HG02678 (cell line): Measurements from ENCODE around the gene SERPINC1.
A peak's percentile ranks its signal among the peaks of the same experiment; 100 is the strongest.
"Not testable (repeated sequence)": the region's sequence is repeated elsewhere in the genome, so short reads cannot be mapped to it uniquely, and the experiment has no call there.

Source experiments
- ATAC-seq: cut with Tn5 transposase; IDR thresholded peaks from one replicate; pipeline ENCODE4 v1.9.1; 2021; ENCODE audit warnings: mild to moderate bottlenecking, moderate library complexity; ENCODE audit not compliant: unreplicated experiment

SERPINC1 gene

DNA sequence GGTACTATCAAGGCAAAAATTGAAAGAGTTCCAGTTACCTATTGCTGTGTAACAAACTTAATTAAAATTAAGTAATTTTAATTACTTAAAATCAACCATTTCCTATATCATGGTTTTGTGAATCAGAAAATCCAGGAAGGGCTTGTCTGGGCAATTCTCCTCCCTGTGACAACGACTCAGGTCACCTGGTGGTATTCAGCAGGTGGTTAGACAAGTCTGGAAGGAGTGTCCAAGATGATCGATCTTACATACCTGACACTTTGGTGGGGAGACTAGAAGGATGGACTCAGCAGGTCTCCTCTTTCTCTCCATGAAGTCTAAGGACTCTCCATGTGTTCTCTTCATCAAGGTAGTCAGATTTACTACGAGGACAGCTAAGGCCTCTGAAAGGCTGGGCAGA is 22.9 kb downstream of the SERPINC1 start:
- ATAC-seq, result no peak

DNA sequence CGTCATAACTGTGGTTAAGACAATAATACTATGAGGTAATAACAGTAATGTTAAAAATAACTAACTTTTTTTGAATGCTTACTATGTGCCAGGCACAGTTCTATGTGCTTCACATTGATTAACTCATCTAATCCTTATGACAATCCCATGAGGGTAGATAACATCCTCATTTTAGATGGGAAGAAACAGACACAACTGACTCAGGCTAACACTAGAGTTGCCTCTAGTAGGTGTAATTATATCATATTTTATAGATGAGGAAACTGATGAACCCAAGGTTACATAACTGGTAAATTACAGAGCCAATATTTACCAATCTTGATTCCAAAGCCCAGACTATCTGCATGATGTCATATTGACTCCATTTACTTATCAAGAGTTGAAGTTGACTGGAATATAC is 23.5 kb downstream of the SERPINC1 start:
- ATAC-seq, result no peak

DNA sequence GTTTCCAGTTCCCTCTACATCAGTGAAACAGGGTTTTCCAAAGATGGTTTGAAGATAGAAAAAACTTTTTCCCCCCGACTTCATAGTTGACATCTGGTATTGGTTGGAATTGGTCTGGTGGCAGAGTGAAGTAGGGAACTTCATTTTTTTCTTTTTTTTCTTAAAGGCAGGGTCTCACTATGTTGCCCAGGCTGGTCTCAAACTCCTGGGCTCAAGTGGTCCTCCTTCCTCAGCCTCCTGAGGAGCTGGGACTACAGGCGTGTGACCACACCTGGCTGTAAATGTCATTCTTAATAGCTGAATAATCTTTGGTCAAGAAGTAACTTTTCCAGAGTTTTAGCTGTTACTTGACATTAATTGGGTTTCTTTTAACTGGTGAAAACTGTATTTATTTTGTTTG is 27.2 kb downstream of the SERPINC1 start:
- ATAC-seq, result no peak

DNA sequence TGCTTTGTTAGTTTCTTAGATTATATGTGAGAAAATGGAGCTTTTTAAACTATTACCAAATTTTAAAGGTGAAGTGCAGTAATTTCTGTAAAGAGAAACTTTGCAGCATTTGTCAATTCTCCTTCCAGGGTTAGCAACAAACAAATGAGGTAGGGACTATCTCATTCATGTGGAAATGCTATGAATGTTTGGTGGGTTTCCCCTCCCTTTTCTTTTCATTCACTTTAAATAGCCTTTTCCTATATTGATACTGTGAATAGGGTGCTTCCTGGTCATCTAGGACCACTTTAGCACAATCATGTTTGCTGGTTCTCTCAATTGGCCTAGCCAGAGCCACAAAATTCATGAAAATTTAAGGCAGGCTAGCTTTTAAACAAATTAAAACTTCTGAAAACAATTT is 28.4 kb downstream of the SERPINC1 start:
- ATAC-seq, result no peak

DNA sequence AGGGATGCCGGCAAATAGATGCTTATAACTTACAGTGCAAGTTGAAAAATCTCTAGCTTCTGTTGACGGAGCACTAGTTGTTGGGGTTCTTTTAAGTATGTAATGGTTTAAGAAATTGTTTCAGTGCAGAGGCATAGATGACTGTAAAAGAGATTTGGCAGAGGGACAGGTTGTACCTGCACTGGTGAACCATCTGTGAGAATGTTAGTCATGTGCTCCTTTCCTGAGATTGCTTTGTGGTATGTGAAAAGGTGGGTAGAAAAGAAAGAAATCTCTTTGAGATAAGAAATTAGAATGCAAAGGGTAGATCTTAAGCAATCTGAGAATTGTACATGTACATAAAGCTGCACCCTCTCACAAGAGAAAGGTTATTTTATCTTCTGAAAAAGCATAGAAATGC is 29.5 kb downstream of the SERPINC1 start:
- no peak for ATAC-seq

DNA sequence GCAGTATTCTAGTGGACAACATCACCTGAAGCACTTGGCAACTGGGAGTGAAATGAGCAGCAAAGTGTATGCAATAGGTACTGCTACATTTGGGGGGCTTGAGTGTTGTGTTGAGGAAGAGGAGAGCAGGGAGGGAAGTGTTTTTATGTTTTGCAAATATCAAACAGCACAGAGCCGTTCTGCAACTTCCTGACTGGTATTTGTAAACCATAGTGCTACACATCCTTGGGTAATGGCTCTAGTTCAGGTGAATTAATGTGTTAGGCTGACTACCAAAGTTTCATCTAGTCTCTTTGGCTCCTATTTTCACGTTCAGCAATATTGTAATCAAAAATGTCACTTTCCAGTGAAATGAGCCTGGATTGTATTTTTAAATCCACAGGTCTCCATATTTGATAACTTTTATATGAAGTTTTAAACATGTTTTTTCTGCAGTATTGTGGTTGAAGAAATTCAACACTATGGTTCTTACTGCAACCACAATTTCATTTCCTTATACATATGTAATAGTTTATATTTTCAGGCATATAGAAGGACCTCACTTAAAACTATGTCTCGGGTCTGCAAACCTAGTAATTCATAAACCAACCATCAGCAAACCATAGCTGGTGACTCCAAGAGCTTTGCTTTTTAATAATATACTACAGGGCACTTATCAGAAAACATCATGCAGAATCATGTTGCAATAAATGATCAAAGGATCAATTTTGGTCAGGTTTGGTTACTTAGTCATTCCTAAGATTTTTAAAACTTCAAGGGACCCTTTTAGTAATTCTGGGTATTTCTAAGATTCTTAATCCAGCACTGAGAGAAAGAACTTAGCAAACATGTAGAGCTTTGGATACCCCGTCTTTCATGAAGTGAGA is 30.1 kb downstream of the SERPINC1 start:
- no peak for ATAC-seq

DNA sequence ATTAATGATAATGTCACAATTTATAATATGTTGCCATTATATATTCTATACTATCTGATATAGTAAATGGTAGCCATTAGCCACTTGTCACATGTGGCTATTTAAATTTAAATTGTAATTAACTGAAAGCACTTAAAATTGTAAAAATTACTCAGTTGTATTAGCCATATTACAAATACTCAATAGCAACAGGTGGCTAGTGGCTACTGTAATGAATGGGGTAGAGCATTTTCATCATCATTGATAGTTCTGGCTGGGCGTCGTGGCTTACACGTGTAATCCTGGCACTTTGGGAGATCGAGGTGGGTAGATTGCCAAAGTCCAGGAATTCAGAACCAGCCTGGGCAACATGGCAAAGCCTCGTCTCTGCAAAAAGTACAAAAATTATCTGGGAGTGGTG is 32.4 kb downstream of the SERPINC1 start:
- ATAC-seq, result no peak

DNA sequence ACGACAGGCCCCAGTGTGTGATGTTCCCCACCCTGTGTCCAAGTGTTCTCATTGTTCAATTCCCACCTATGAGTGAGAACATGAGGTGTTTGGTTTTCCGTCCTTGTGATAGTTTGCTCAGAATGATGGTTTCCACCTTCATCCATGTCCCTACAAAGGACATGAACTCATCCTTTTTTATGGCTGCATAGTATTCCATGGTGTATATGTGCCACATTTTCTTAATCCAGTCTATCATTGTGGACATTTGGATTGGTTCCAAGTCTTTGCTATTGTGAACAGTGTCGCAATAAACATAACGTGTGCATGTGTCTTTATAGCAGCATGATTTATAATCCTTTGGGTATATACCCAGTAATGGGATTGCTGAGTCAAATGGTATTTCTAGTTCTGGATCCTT is 36.0 kb downstream of the SERPINC1 start:
- not testable (repeated sequence) for ATAC-seq

DNA sequence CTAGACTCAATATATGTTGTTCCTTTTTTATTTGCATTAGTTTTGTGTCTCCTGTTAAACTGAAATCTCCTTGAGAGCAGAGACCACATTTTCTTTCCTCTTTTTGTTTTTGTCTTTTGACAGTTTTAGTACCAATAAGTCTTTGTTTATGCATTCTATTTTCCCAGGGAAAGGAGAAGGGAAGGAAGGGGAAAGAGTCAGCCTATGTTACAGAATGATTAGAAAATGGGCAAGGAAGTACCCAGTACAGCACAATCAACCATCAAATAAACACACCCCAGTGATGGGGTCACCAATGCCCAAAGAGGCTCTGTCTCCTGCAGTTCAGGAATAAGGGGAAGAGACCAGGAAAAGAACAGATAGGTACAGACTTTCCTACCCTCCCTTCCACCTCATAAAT is 38.9 kb downstream of the SERPINC1 start:
- ATAC-seq, result no peak

DNA sequence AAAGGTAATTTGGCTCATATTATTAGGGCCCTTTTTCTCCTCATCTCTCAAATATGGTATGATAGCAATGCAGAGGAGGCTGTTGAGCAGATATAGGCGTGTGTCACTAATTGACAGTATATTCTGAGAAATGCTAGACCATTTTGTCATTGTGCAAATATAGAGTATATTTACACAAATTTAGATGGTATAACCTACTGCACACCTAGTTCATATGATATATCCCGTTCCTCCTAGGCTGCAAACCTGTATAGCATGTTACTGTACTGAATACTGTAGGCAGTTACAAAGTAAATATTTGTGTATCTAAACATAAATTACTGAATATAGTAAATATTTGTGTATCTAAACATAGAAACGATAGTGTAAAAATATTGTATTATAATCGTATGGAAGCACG is 40.4 kb downstream of the SERPINC1 start:
- no peak for ATAC-seq

DNA sequence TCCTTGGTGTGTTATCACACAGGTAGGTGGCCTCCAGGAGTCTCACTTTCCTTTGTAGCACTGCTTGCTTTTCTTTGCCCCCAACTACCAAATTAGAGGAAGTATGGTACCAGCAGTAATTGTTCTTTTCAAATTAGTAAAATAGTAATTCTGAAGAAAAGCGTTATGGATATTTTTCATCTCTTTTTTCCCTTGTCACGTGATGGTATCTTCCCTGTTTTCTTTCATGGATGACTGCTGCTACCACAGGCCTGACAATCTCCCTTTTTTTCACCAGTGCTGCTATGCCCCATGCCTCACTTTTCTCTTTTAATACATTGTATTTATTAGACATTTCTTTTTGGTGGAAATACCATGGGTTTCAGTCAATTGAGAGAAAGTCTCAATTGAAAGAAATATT is 45.6 kb downstream of the SERPINC1 start:
- ATAC-seq, result no peak

DNA sequence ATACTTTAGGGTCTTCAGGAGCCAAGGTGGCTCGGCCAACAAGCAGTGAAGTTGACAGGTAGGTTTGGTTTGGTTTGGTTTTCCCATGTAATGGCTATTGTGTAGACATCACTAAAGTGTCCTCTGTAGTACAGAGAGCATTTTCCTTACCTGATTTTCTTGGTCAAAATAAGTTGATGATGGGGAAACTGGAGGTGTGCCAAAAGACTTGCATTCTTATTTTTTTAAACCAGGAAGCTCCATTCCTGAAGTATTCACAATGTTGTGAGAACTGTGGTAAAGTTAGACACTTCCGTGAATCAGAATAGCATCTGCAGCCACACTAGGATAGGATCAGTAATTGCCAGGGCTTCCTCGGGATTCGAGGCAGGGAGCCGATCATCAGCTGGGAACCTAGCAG is 46.0 kb downstream of the SERPINC1 start:
- ATAC-seq, result no peak

DNA sequence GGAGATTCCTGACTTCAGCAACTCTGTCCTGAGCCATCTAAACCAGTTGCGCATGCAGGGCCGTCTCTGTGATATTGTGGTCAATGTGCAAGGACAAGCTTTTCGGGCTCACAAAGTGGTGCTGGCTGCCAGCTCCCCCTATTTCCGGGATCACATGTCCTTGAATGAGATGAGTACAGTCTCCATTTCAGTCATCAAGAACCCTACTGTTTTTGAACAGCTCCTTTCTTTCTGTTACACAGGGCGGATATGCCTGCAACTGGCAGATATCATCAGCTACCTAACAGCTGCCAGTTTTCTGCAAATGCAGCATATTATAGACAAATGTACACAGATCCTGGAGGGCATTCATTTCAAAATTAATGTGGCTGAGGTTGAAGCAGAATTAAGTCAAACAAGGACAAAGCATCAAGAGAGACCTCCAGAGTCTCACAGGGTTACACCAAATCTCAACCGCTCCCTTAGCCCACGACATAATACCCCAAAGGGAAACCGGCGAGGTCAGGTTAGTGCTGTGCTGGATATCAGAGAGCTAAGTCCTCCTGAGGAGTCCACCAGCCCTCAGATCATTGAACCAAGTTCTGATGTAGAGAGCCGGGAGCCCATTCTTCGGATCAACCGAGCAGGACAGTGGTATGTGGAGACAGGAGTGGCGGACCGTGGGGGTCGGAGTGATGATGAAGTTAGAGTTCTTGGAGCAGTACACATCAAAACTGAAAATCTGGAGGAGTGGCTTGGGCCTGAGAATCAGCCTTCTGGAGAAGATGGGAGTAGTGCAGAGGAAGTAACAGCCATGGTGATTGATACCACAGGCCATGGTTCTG is 46.7 kb downstream of the SERPINC1 start:
- ATAC-seq, result no peak

DNA sequence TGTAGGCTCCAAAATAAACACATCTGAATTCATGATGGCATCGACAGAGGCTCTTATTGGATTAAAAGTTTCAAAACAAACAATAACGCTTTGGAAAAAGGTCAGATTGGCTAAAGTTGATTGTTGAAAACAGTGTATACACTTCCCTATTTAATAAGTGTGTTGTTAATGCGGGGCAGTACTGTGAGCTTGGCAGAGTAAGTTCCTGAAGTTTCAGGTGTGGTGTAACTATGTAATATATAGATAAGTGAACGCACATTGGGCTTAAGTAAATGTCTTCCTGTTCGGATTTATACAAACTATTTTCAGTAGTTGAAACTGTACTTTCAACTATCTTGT is 48.1 kb downstream of the SERPINC1 start:
- ATAC-seq, result no peak

DNA sequence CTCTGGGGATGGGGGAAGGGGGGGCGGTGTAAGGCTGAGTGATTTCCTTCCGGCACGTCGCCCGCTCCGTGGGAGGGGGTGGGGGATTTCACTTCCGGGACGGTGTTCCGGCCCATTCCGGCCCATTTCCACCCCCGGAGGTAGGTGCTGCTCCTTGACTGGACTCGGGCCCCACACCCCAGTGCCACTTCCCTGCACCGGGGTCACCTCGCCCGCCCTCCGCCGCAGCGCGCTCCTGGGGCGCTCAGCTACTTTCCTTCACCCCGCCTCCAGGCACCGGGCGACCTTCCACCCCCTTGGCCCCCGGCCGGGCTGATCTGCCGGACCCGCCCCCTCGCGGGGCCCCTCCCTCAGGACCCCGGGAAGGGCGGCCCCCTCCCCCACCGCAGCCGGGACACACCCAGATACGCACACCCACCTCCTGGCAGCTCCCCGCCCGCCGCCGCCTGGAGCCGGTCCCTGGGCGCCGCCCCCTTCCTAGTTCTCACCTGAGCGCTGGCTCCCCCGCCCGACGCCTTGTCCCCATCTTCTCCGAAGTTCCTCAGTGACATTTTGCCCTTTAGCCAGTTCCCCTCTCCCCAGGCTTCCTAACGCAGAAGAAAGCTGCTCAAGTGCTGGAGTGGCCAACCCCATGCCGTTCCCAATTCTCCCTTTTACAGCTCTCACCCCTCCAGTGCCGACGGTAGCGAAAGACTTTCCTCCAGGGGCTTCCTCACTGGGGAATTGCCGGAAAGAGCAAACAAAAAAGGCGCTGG is 48.7 kb downstream of the SERPINC1 start, which contains the start of gene ZBTB37:
TSS of gene ZBTB37 (plus strand) at position 115 of the 755 bp plus-strand sequence. CDS start 1,846 bp downstream, outside the sequence.
- peak; percentile 63 for ATAC-seq

DNA sequence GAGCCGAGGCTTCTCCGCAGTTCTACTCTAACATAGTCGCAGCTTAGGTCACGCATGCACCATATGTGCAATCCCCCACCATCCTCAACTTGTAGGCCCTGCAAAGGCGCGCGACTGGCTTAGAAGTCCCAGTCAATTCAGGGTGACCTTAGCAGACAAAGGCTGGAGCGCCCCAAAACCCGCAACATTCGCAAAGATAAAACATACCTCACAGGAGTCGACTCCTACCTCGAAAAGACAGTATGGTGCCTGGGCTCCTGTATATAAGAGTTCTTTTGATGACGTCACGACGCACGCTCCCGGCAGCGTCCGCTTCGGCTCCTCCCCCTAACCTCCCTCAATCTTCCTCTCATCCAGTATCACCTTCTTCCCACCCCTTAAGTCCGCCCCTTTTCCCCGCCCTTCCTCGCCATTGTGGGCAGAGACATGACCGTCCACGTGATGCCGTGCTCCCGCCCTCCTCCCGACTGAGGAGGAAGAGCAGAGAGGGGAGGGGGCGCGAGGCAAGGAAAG is 49.3 kb downstream of the SERPINC1 start, which contains the start of gene GAS5:
TSS of gene GAS5 (minus strand) at position 237 of the 513 bp plus-strand sequence.
- ATAC-seq, result peak; percentile 70

DNA sequence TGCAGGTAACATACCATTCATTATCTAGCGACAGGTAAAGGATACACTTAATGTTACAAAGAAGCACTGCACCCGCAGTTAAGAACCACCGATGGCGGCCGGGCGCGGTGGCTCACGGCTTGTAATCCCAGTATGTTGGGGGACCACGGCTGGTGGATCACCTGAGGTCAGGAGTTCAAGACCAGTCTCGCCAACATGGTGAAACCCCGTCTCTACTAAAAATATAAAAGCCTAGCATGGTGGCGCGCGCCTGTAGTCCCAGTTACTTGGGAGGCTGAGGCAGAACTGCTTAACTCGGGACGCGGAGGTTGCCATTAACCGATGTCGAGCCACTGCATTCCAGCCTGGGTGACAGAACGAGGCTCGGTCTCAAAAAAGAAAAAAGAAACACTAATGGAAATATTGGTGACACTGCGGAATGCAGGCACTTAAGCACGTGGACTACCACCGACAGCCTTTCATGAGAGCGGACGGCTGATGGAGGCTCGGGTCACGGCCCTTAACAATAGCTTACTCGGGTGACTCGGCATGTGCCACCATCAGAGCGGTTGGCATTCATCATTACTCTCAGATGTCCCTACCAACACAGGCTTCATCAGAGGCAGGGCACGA is 49.9 kb downstream of the SERPINC1 start:
- ATAC-seq, result no peak

DNA sequence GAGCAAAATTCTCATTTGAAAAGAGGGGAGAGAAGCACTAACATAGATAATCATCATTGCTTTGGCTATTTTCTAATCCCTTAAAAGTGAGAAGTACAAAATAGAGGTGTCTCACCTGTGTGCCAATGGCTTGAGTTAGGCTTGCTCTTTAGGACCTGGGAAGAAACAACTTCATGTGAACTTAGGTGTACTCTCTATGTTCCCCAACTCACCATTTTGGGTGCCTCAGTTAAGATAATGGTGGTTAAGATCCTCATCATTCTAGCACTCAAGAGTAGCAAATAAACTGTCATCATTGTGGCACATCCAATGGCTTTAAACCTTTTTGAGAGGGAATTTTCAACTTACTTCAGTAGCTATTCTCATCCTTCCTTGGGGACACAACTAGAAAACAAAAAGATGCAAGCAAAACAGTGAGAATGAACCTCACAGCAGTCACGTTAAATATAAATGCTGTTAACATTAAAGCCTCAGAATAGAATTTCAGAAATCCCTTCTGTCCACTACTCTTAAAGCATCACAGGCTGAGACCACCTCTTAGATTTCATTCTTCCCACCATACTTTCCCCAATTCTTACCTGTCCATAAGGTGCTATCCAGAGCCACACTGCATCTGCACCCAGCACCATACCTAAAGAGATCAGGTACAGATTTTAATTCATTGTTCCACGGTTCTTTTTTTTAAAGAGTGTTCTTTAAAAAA is 50.6 kb downstream of the SERPINC1 start:
- no peak for ATAC-seq

DNA sequence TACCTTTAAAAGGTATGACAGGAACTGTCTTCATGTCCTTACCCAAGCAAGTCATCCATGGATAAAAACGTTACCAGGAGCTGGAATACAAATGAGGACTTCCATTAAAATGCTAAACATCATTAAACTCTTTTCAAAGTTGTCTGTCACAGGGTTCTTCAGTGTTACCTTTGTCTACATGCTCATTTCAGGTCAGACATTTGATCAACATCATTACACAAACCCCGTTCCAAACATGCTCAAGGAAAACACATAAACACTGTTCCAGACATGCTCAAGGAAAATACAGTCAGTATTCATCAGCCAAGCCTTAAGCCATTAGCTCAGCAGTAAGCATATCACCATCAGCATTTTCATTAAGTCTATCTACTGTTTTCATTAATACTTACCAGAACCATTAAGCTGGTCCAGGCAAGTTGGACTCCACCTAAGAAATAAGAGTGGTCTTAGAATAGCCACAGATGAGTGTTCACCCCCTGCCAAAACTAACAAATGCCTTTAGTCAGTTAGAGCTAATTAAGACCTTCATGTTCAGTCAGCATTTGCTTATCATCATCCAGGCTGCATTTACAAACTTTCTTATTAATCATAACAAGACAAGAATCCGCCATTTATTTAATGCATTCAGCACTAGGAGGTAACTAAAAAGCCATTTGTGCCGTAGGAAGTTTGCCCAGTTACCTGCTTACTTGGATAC is 51.5 kb downstream of the SERPINC1 start:
- no peak for ATAC-seq
